Fibroblast of pulmonary artery (primary cell): ENCODE measurements around the gene LIG3.

ENCODE experiments used
- DNase-seq: peaks from one replicate; pipeline ENCODE4 v3.0.0-alpha.2; 2010; ENCODE audit warnings: low read depth
- H3K4me3 ChIP-seq: replicated peaks from 2 replicates; pipeline ENCODE4 v1.5.1; 2011; ENCODE audit warnings: low read depth, mild to moderate bottlenecking, control low read depth, low read length, moderate library complexity
- CTCF ChIP-seq: IDR thresholded peaks from 2 replicates; pipeline ENCODE4 v1.5.1; 2011; ENCODE audit warnings: mild to moderate bottlenecking, control low read depth, low read length, inconsistent platforms; ENCODE audit errors: missing control alignments

Gene LIG3

DNA sequence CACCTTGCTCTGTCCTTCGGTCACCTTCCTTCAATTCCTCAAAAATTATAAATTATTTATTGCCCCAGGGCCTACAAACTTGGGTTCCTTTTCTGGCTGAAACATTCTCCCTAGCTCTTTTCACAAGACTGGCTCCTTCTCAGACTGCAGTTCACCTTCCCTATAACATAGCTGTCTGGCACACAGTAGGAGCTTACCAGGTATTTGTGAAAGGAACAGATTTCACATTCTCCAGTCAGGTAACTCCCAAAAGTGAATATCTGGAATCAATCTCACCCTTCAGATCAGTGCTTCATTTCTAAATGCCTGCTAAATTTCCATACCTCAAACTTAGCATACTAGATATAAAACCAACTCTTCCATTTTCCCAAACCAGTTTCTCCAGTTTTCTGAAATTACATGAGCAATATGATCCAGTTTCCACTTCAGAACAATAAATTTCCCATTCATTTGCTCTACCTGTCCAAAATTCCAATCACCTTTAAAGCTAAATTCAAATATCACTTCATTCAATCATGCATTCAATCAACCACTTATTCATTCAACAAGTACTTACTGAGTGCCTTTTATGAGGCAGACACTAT is 77.1 kb downstream of the LIG3 start:
- TF ChIP-seq CTCF = no peak

More for the DNA sequence above, 77.1 kb downstream of the LIG3 start:
- H3K4me3 ChIP-seq = no peak overlapping the region
- DNase-seq = no peak
